ENCODE data around the gene SPATA31D1. TPM values are rescaled to one million over a fixed set of nuclear protein-coding genes. Genes with fewer than 3 reads are reported as not detected.

Gene SPATA31D1
- total RNA-seq, 1 donor from 2014 or later, result not detected

- H3K36me3 Mint-ChIP-seq, result peaks cover 6% of the 10 kb centered on the region
- no peaks in the 10 kb centered on the region for H3K27me3 Mint-ChIP-seq (ENCODE audit: low read depth)
Observed at GRCh38 chr9:82010711-82011110, 22.1 kb downstream of the SPATA31D1 start.

GRCh38 chr9:82011133-82011532, 22.6 kb downstream of the SPATA31D1 start:
- peaks cover 8% of the 10 kb centered on the region for H3K4me1 Mint-ChIP-seq
- H3K4me3 Mint-ChIP-seq, result no peak overlapping the region
- H3K27me3 Mint-ChIP-seq (ENCODE audit: low read depth), result no peaks in the 10 kb centered on the region
- peaks cover 6% of the 10 kb centered on the region for H3K36me3 Mint-ChIP-seq
- TF ChIP-seq CTCF (IDR thresholded peaks at IDR 0.05; ENCODE audit: unreplicated experiment), result no peak
- no peak overlapping the region for H3K27ac Mint-ChIP-seq
- H3K9me3 Mint-ChIP-seq, result peaks cover 11% of the 10 kb centered on the region
- no peak for DNase-seq (ENCODE audit: low spot score in 2 of 2, unreplicated experiment in 2 of 2)

More at GRCh38 chr9:82010711-82011110, 22.1 kb downstream of the SPATA31D1 start:
- Mint-ChIP-seq H3K9me3 (peaks cover 11% of the 10 kb centered on the region), H3K27ac (no peak overlapping the region), H3K4me3 (no peak overlapping the region), H3K4me1 (peaks cover 8% of the 10 kb centered on the region)
- no peak for TF ChIP-seq CTCF (IDR thresholded peaks at IDR 0.05; ENCODE audit: unreplicated experiment)
- DNase-seq (ENCODE audit: low spot score in 2 of 2, unreplicated experiment in 2 of 2), result no peak

- Mint-ChIP-seq H3K36me3 (peaks cover 8% of the 10 kb centered on the region), H3K4me3 (no peak overlapping the region), H3K9me3 (peaks cover 16% of the 10 kb centered on the region), H3K27ac (no peak overlapping the region), H3K4me1 (no peaks in the 10 kb centered on the region), H3K27me3 (ENCODE audit: low read depth) (no peaks in the 10 kb centered on the region)
- DNase-seq (ENCODE audit: low spot score in 2 of 2, unreplicated experiment in 2 of 2), result no peak
- TF ChIP-seq CTCF (IDR thresholded peaks at IDR 0.05; ENCODE audit: unreplicated experiment), result no peak
Observed at GRCh38 chr9:82012276-82012675, 23.7 kb downstream of the SPATA31D1 start.

- Mint-ChIP-seq H3K9me3 (peaks cover 19% of the 10 kb centered on the region), H3K4me1 (peaks cover 20% of the 10 kb centered on the region), H3K27me3 (ENCODE audit: low read depth) (no peaks in the 10 kb centered on the region), H3K27ac (no peak overlapping the region), H3K36me3 (peaks cover 6% of the 10 kb centered on the region), H3K4me3 (no peak overlapping the region)
- no peak for DNase-seq (ENCODE audit: low spot score in 2 of 2, unreplicated experiment in 2 of 2)
- TF ChIP-seq CTCF (IDR thresholded peaks at IDR 0.05; ENCODE audit: unreplicated experiment), result no peak
Observed at GRCh38 chr9:82020331-82020730, 31.8 kb downstream of the SPATA31D1 start.

GRCh38 chr9:82021198-82021597, 32.6 kb downstream of the SPATA31D1 start:
- DNase-seq (ENCODE audit: low spot score in 2 of 2, unreplicated experiment in 2 of 2), result no peak
- Mint-ChIP-seq H3K36me3 (peaks cover 6% of the 10 kb centered on the region), H3K27me3 (ENCODE audit: low read depth) (no peaks in the 10 kb centered on the region), H3K4me1 (peaks cover 22% of the 10 kb centered on the region), H3K4me3 (no peak overlapping the region), H3K9me3 (peaks cover 18% of the 10 kb centered on the region), H3K27ac (no peak overlapping the region)
- TF ChIP-seq CTCF (IDR thresholded peaks at IDR 0.05; ENCODE audit: unreplicated experiment), result no peak

- H3K36me3 Mint-ChIP-seq, result peaks cover 4% of the 10 kb centered on the region
- H3K9me3 Mint-ChIP-seq, result peaks cover 13% of the 10 kb centered on the region
- no peaks in the 10 kb centered on the region for H3K27me3 Mint-ChIP-seq (ENCODE audit: low read depth)
- no peak overlapping the region for H3K4me3 Mint-ChIP-seq
- DNase-seq (ENCODE audit: low spot score in 2 of 2, unreplicated experiment in 2 of 2), result no peak
- no peak for TF ChIP-seq CTCF (IDR thresholded peaks at IDR 0.05; ENCODE audit: unreplicated experiment)
- H3K4me1 Mint-ChIP-seq, result peaks cover 22% of the 10 kb centered on the region
- H3K27ac Mint-ChIP-seq, result no peak overlapping the region
Observed at GRCh38 chr9:82022121-82022520, 33.5 kb downstream of the SPATA31D1 start.

All from mesothelial cell of epicardium (in vitro differentiated cells).